Measurements from ENCODE around the gene R3HCC1L.

R3HCC1L gene

DNA sequence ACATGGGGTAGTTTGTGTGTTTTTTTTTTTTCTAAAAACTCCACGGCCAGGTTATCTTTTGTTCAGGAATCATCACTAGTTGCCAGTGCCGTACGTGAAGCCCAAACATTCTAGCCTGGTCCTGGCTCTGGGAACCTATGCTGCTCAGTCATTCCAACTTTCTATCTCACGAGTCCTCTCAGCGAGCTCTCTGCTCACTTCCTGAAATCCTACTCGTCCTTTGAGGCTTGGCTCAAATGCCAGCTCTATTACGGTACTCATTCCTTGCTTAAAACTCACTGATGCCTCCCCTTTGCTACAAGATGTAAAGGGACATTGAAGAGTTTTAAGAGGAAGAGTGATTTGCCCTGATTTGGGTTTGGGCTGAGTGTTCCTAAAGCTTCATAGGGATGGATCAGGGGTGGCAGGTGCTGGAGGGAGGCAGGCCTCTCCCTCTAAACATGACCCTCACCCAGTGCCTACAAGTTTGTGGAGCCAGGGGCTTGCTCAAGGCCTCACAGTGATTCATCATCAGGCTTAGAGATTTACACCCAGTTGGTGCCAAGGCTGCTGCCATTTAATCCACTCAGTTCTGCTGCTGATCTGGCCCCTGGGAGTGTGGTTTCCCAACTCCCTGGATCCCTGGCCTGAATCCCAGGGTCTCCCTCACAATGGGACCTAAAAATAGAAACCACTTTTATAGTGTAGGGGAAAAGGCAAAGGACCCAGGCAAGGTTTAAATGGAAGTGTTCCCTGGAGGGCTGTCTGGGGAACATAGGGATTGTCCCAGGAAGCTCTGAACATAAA lies 46.1 kb upstream of the R3HCC1L start:
- no peak overlapping the region for H3K4me3 ChIP-seq (ENCODE audit: low read length)
- no peak overlapping the region for H3K9ac ChIP-seq (ENCODE audit: low read length)
- H4K20me1 ChIP-seq (ENCODE audit: insufficient read depth, low read length): no peaks in the 10 kb centered on the region
- H3F3A ChIP-seq (ENCODE audit: insufficient read depth, low read length): no peaks in the 10 kb centered on the region
- no peak overlapping the region for H3K4me2 ChIP-seq (ENCODE audit: low read depth, low read length)
- no peaks in the 10 kb centered on the region for H3K36me3 ChIP-seq (replicated peaks; ENCODE audit: insufficient read depth, low read length)
- H3K4me1 ChIP-seq (ENCODE audit: low read length): no peaks in the 10 kb centered on the region
- no peaks in the 10 kb centered on the region for H3K9me2 ChIP-seq (replicated peaks; ENCODE audit: insufficient read depth, low read length)
- H3K27ac ChIP-seq (ENCODE audit: low read length): no peak overlapping the region
- no peak for TF ChIP-seq EZH2 (optimal IDR thresholded peaks at IDR 0.05; ENCODE audit: low read depth, low read length)
- TF ChIP-seq CTCF (IDR thresholded peaks at IDR 0.05; ENCODE audit: low read length): no peak
- no peak for TF ChIP-seq EZH2phosphoT487 (IDR thresholded peaks at IDR 0.05; ENCODE audit: low read length)
- no peak for DNase-seq
- H3K9me3 ChIP-seq (replicated peaks; ENCODE audit: insufficient read depth, low read length): no peaks in the 10 kb centered on the region
- no peak overlapping the region for H2AFZ ChIP-seq (ENCODE audit: low read length)
- H3K27me3 ChIP-seq (replicated peaks; ENCODE audit: insufficient read depth, low read length): no peaks in the 10 kb centered on the region
- H3K79me2 ChIP-seq (ENCODE audit: low read length): no peaks in the 10 kb centered on the region

DNA sequence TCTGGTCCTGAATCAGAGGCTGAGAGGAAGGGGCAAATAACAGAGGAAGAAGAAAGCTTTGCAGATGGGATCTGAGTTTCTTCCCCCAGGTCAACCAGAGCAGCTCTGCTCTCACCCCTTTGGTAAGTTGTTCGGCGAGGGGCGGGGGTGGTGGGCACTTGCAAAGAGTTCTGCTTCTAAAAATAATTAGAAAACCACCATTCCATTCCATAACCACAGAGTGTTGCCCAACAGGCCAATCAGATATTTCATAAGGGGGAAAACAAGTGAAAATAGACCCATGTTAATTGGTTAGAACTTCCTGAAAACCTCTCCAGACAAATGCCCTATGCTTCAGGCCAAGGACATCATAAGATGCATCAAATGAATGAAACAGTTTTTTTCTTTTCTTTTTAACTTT lies 43.6 kb upstream of the R3HCC1L start:
- no peak overlapping the region for H3K4me2 ChIP-seq (ENCODE audit: low read depth, low read length)
- no peak overlapping the region for H3K4me3 ChIP-seq (ENCODE audit: low read length)
- H3F3A ChIP-seq (ENCODE audit: insufficient read depth, low read length): no peaks in the 10 kb centered on the region
- no peak overlapping the region for H3K9ac ChIP-seq (ENCODE audit: low read length)
- no peak for TF ChIP-seq EZH2phosphoT487 (IDR thresholded peaks at IDR 0.05; ENCODE audit: low read length)
- no peak for TF ChIP-seq EZH2 (optimal IDR thresholded peaks at IDR 0.05; ENCODE audit: low read depth, low read length)
- no peak for TF ChIP-seq CTCF (IDR thresholded peaks at IDR 0.05; ENCODE audit: low read length)
- no peaks in the 10 kb centered on the region for H3K9me3 ChIP-seq (replicated peaks; ENCODE audit: insufficient read depth, low read length)
- no peaks in the 10 kb centered on the region for H3K4me1 ChIP-seq (ENCODE audit: low read length)
- H3K27me3 ChIP-seq (replicated peaks; ENCODE audit: insufficient read depth, low read length): no peaks in the 10 kb centered on the region
- H3K79me2 ChIP-seq (ENCODE audit: low read length): no peaks in the 10 kb centered on the region
- H3K9me2 ChIP-seq (replicated peaks; ENCODE audit: insufficient read depth, low read length): no peaks in the 10 kb centered on the region
- H4K20me1 ChIP-seq (ENCODE audit: insufficient read depth, low read length): no peaks in the 10 kb centered on the region
- no peaks in the 10 kb centered on the region for H3K36me3 ChIP-seq (replicated peaks; ENCODE audit: insufficient read depth, low read length)
- H3K27ac ChIP-seq (ENCODE audit: low read length): no peak overlapping the region
- H2AFZ ChIP-seq (ENCODE audit: low read length): no peak overlapping the region
- no peak for DNase-seq

DNA sequence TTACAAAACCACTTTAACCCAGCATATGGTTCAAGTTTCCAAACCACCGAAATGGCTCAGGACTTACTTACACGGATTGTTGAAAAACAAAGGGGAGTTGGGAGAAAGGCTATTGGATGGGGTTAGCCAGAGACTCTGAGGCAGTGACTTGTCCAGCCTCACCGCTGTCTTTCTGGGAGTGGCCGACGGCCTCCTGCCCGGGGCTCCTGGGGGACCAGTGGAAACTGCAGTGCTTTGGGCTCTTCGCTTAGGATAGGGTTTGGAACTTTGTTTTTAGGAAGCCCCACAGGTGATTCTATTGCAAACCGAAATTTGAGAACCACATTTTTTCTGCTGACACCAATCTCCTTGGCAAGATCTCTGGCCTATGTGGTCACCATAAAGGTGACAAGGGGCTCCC lies 38.1 kb upstream of the R3HCC1L start:
- Histone ChIP-seq H3K9me2 (replicated peaks; ENCODE audit: insufficient read depth, low read length) (no peaks in the 10 kb centered on the region), H3K27me3 (replicated peaks; ENCODE audit: insufficient read depth, low read length) (no peaks in the 10 kb centered on the region), H2AFZ (ENCODE audit: low read length) (no peak overlapping the region), H3K9me3 (replicated peaks; ENCODE audit: insufficient read depth, low read length) (no peaks in the 10 kb centered on the region), H4K20me1 (ENCODE audit: insufficient read depth, low read length) (no peaks in the 10 kb centered on the region), H3F3A (ENCODE audit: insufficient read depth, low read length) (no peaks in the 10 kb centered on the region), H3K4me3 (ENCODE audit: low read length) (no peak overlapping the region), H3K9ac (ENCODE audit: low read length) (no peak overlapping the region), H3K4me2 (ENCODE audit: low read depth, low read length) (no peak overlapping the region), H3K36me3 (replicated peaks; ENCODE audit: insufficient read depth, low read length) (no peaks in the 10 kb centered on the region), H3K79me2 (ENCODE audit: low read length) (no peaks in the 10 kb centered on the region), H3K27ac (ENCODE audit: low read length) (no peak overlapping the region), H3K4me1 (ENCODE audit: low read length) (no peaks in the 10 kb centered on the region)
- TF ChIP-seq CTCF (IDR thresholded peaks at IDR 0.05; ENCODE audit: low read length) (no peak), EZH2 (optimal IDR thresholded peaks at IDR 0.05; ENCODE audit: low read depth, low read length) (no peak), EZH2phosphoT487 (IDR thresholded peaks at IDR 0.05; ENCODE audit: low read length) (no peak)
- DNase-seq: no peak
